ENCODE measurements around the gene PLCH1. TPM values are rescaled to one million over a fixed set of nuclear protein-coding genes. Genes with fewer than 3 reads are reported as not detected.

Gene PLCH1
- total and polyA plus RNA-seq, 2 of the 8 experiments (the other 6 are each of a cell fraction or from before 2014, with no cell fraction given): 5.8 to 17.2 TPM

DNA sequence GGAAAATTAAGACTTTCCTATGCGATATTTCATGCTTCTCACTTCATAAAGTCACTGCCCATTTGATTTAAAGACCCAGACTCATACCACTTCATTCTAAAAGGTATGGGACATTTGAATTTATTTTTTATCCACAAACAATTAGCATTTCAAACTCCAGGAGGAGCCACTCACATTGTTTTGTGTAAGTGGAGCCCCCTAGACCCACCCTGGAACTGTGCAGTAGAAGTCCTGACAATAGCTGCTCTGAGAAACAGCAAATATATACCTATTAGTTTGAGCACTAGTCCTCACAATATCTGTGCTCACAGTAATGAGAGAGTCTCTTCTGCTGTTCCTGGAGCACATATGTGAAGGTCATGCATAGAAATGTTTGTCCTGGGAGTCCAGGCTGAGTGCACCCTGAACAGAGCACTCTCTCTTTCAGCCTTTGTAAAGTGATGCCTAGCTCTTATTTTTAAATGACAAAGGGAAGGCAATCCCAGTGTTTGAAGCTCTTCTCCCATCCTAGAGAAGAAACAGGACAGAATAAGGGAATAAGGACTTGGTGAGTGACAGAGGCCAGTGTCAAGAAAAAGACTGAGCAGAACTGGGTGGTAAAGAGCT, 323.9 kb downstream of the PLCH1 start:
- Histone ChIP-seq H3K36me3 (ENCODE audit: control insufficient read depth in 2 of 4, insufficient read depth in 4 of 4, low read length in 3 of 4) (no peaks in the 10 kb centered on the region), H2BK5ac (ENCODE audit: low read depth, low read length) (no peak overlapping the region), H3K79me1 (ENCODE audit: low read depth, low read length) (no peaks in the 10 kb centered on the region), H3K23ac (ENCODE audit: insufficient read length) (no peak overlapping the region), H3K27me3 (replicated peaks in 1 of 4; ENCODE audit: control insufficient read depth in 3 of 4, extremely low read depth in 1 of 4, insufficient read depth in 3 of 4, low read length in 3 of 4) (no peaks in the 10 kb centered on the region), H3K27ac (ENCODE audit: low read depth, low read length) (no peak overlapping the region), H3K18ac (ENCODE audit: extremely low read depth, low read length) (no peak overlapping the region), H2BK12ac (ENCODE audit: low read depth, low read length) (no peak overlapping the region), H3K79me2 (ENCODE audit: control insufficient read depth in 1 of 2, insufficient read depth in 2 of 2, low read length in 2 of 2) (no peaks in the 10 kb centered on the region), H2BK120ac (replicated peaks; ENCODE audit: low read depth, low read length) (no peak overlapping the region), H3K4me2 (ENCODE audit: insufficient read depth in 1 of 2, low read depth in 2 of 2, low read length in 2 of 2) (peak overlapping the region; percentile 10 to 22; a peak in 2 of 4 replicates), H2AK5ac (ENCODE audit: low read depth, low read length) (no peak overlapping the region), H3K9ac (replicated peaks in 1 of 4; ENCODE audit: extremely low read depth in 1 of 4, low read depth in 3 of 4, low read length in 3 of 4) (no peak overlapping the region), H4K91ac (replicated peaks; ENCODE audit: insufficient read length, low read length) (no peak overlapping the region), H2AFZ (ENCODE audit: low read length) (no peak overlapping the region), H3K4me1 (replicated peaks in 1 of 4; ENCODE audit: control insufficient read depth in 3 of 4, insufficient read depth in 4 of 4, low read length in 3 of 4) (peaks cover 0 to 21% (median 8%) of the 10 kb centered on the region in 4 experiments; a peak in 4 of 7 replicates), H3K4ac (replicated peaks; ENCODE audit: insufficient read length, low read depth, low read length) (no peak overlapping the region), H2BK15ac (ENCODE audit: low read length) (no peak overlapping the region), H3K9me3 (ENCODE audit: insufficient read depth in 2 of 2, low read depth in 1 of 2, low read length in 1 of 2) (no peaks in the 10 kb centered on the region), H4K8ac (ENCODE audit: extremely low read depth, insufficient read depth, low read length) (no peak overlapping the region), H2BK20ac (ENCODE audit: low read length) (no peak overlapping the region), H4K20me1 (replicated peaks in 1 of 2; ENCODE audit: control insufficient read depth in 1 of 2, insufficient read depth in 2 of 2, low read length in 2 of 2) (no peaks in the 10 kb centered on the region), H4K5ac (ENCODE audit: insufficient read length, low read depth, low read length) (no peak overlapping the region), H3K56ac (replicated peaks; ENCODE audit: insufficient read length, low read depth, low read length) (no peak overlapping the region), H3K23me2 (ENCODE audit: low read depth, low read length) (no peaks in the 10 kb centered on the region), H3K14ac (ENCODE audit: insufficient read length) (no peak overlapping the region), H3K4me3 (ENCODE audit: extremely low read depth in 1 of 4, insufficient read depth in 2 of 4, low read depth in 3 of 4, low read length in 4 of 4) (no peak overlapping the region)
- WGBS, 2 experiments (ENCODE audit: extremely low coverage in 1 of 2, insufficient coverage in 1 of 2, insufficient read length in 1 of 2, insufficient replicate concordance in 2 of 2, low coverage in 1 of 2, low lambda C conversion rate in 2 of 2, missing lambda C conversion rate in 1 of 2): 96% methylated on average over 1 of the region's 1 CpG; no CpG with 5 or more reads in 1 of the 2 experiments
- FAIRE-seq (peak; percentile 36), DNase-seq (ENCODE audit: low read depth in 1 of 2, low spot score in 2 of 2) (no peak)
- TF ChIP-seq RAD21 (IDR thresholded peaks at IDR 0.05 in 1 of 2, conservative IDR thresholded peaks at IDR 0.05 in 1 of 2; ENCODE audit: low read depth in 2 of 2, low read length in 2 of 2) (peak; percentile 29 to 41; a peak in 3 of 4 replicates), POU5F1 (IDR thresholded peaks at IDR 0.05; ENCODE audit: low read depth, low read length) (0 out of 2 replicates have a peak, but pooled peaks have one; percentile 8), KDM4A (IDR thresholded peaks at IDR 0.05; ENCODE audit: low read depth, low read length, severe bottlenecking) (no peak), BRCA1 (IDR thresholded peaks at IDR 0.05; ENCODE audit: low read depth, low read length) (no peak), CTCF (IDR thresholded peaks at IDR 0.05; ENCODE audit: control extremely low read depth in 1 of 3, insufficient read depth in 1 of 3, low read depth in 1 of 3, low read length in 3 of 3) (peak in 2 of 3 experiments; percentile 39 to 86; a peak in 3 of 4 replicates), E2F6 (IDR thresholded peaks at IDR 0.05) (no peak), EP300 (IDR thresholded peaks at IDR 0.05; ENCODE audit: borderline replicate concordance in 1 of 2, low read depth in 2 of 2, low read length in 2 of 2) (no peak)
- POLR2A ChIA-PET (ENCODE audit: partially characterized antibody): interaction anchor here (0.7 kb wide), 1 partner anchor 12 kb away, joined by 3 read pairs; no protein-coding TSS in a partner anchor
- CTCF ChIA-PET (ENCODE audit: partially characterized antibody): interaction anchor here (0.5 to 2.7 kb wide), 20 partner anchors 8 to 323 kb away, joined by 3 to 15 read pairs (median 4); no protein-coding TSS in a partner anchor

Measured in H1 (cell line).